SK-N-SH (cell line): ENCODE measurements around the gene TTC7B. TPM values are rescaled to one million over a fixed set of nuclear protein-coding genes. Genes with fewer than 3 reads are reported as not detected.

Experiments
- CTCF ChIA-PET: fragments of 300-600, 350-600 bp; formaldehyde crosslinking; extraction: SDS; loops from one replicate; lab custom pipeline; 2021; lab: Yijun Ruan, JAX
- POLR2A ChIA-PET: fragments of 350-600 bp; sonication (Branson Sonifier 250); formaldehyde crosslinking; extraction: SDS; loops from one replicate; lab custom pipeline; 2020; ENCODE audit warnings: antibody characterized with exemption, inconsistent platforms; lab: Yijun Ruan, JAX
- DNase-seq: peaks from one replicate; pipeline ENCODE4 v3.0.0; 2012
- H2AFZ ChIP-seq: fragments of 200-600 bp; sonication (generic); 2 replicates; pipeline ENCODE4 v1.8.1; 2016; ENCODE audit warnings: antibody characterized with exemption, mild to moderate bottlenecking, low read depth
- H3F3A ChIP-seq: fragments of 200-600 bp; sonication (generic); replicated peaks from 2 replicates; pipeline ENCODE3; 2016; ENCODE audit warnings: antibody characterized with exemption, mild to moderate bottlenecking; ENCODE audit not compliant: insufficient read depth
- H3K27ac ChIP-seq, 2 experiments: fragments of 200-500 bp in 1 of 2; fragments of 200-600 bp in 1 of 2; sonication (Bioruptor generic) in 1 of 2; sonication (generic), shearing (Covaris generic) in 1 of 2; 2 replicates each; pipeline versions ENCODE4 v1.5.1 to v1.6.1; 2014 to 2016; ENCODE audit warnings: low read depth in 2 of 2, inconsistent platforms in 1 of 2, low read length in 1 of 2, mild to moderate bottlenecking in 1 of 2, mixed read lengths in 1 of 2
- H3K27me3 ChIP-seq: fragments of 200-600 bp; sonication (generic), shearing (Covaris generic); 2 replicates; pipeline ENCODE4 v1.6.1; 2016; ENCODE audit warnings: mixed run types; ENCODE audit not compliant: insufficient read depth
- H3K36me3 ChIP-seq, 2 experiments: fragments of 200-500 bp in 1 of 2; fragments of 200-600 bp in 1 of 2; sonication (Bioruptor generic) in 1 of 2; sonication (generic) in 1 of 2; replicated peaks in 1 of 2; 2 replicates each; pipeline versions ENCODE3 to v1.5.1; 2014 to 2016; ENCODE audit warnings: low read length in 1 of 2, mild to moderate bottlenecking in 1 of 2; ENCODE audit not compliant: insufficient read depth in 2 of 2, control insufficient read depth in 1 of 2
- H3K4me1 ChIP-seq, 2 experiments: fragments of 200-500 bp in 1 of 2; fragments of 200-600 bp in 1 of 2; sonication (Bioruptor generic) in 1 of 2; sonication (generic), shearing (Covaris generic) in 1 of 2; 2 replicates each; pipeline versions ENCODE4 v1.5.1 to v1.6.1; 2014 to 2016; ENCODE audit warnings: low read depth in 1 of 2, low read length in 1 of 2, mixed run types in 1 of 2; ENCODE audit not compliant: insufficient read depth in 2 of 2, control insufficient read depth in 1 of 2
- H3K4me2 ChIP-seq: fragments of 200-600 bp; sonication (generic), shearing (Covaris generic); 2 replicates; pipeline ENCODE4 v1.6.1; 2017; ENCODE audit warnings: mixed run types
- H3K4me3 ChIP-seq, 2 experiments: fragments of 200-500 bp in 1 of 2; fragments of 200-600 bp in 1 of 2; sonication (Bioruptor generic) in 1 of 2; sonication (generic), shearing (Covaris generic) in 1 of 2; 2 replicates each; pipeline versions ENCODE4 v1.5.1 to v1.8.1; 2014 to 2016; ENCODE audit warnings: low read depth in 2 of 2, inconsistent platforms in 1 of 2, low read length in 1 of 2, mild to moderate bottlenecking in 1 of 2, mixed read lengths in 1 of 2, moderate library complexity in 1 of 2
- H3K79me2 ChIP-seq: fragments of 200-600 bp; sonication (generic); 2 replicates; pipeline ENCODE4 v1.8.1; 2017; ENCODE audit warnings: mild to moderate bottlenecking; ENCODE audit not compliant: insufficient read depth
- H3K9ac ChIP-seq: fragments of 200-600 bp; sonication (generic); 2 replicates; pipeline ENCODE4 v1.6.1; 2017; ENCODE audit warnings: mixed run types
- H3K9me2 ChIP-seq: fragments of 200-600 bp; sonication (generic); 2 replicates; pipeline ENCODE4 v1.6.1; 2017; ENCODE audit warnings: mixed run types
- H3K9me3 ChIP-seq: fragments of 200-600 bp; sonication (generic); 2 replicates; pipeline ENCODE4 v1.6.1; 2017; ENCODE audit warnings: mixed run types, mild to moderate bottlenecking, moderate library complexity
- H4K20me1 ChIP-seq: fragments of 200-600 bp; sonication (generic); 2 replicates; pipeline ENCODE4 v1.6.1; 2017; ENCODE audit warnings: mild to moderate bottlenecking, mixed run types; ENCODE audit not compliant: insufficient read depth
- CTCF ChIP-seq: fragments of 200-600 bp; sonication (generic); IDR thresholded peaks from 2 replicates; pipeline ENCODE4 v1.6.1; 2017; ENCODE audit warnings: antibody characterized with exemption, mild to moderate bottlenecking, moderate library complexity
- FOSL2 ChIP-seq: IDR thresholded peaks from 2 replicates; pipeline ENCODE4 v1.4.0; 2012; ENCODE audit warnings: low read depth, mild to moderate bottlenecking, moderate library complexity, borderline replicate concordance
- FOXJ3 ChIP-seq: sonication (generic); formaldehyde crosslinking; IDR thresholded peaks from 2 replicates; pipeline ENCODE4 v1.5.1; 2020; ENCODE audit warnings: mild to moderate bottlenecking, missing genetic modification reagents
- RAD21 ChIP-seq: IDR thresholded peaks from 2 replicates; pipeline ENCODE4 v1.6.1; 2012; ENCODE audit warnings: mild to moderate bottlenecking, low read length
- SIN3A ChIP-seq: IDR thresholded peaks from 2 replicates; pipeline ENCODE4 v1.6.1; 2012; ENCODE audit warnings: low read depth, mild to moderate bottlenecking, low read length, moderate library complexity, borderline replicate concordance
- WGBS: methylation state at CpG from one replicate; pipeline ENCODE4 v1.1.6; 2017; ENCODE audit warnings: low lambda C conversion rate; 5-methylcytosine and 5-hydroxymethylcytosine counted together
- polyA plus RNA-seq, 3 experiments: library from polyadenylated mRNA; depleted of rRNA; stranded (reverse); fragments of >200 nt; gene quantifications; 2 replicates each; pipeline ENCODE4 v1.2.3, GENCODE V29; 2012
- TF ChIP-seq, protein P1 (sequence below): fragments of 150-350 bp; IDR thresholded peaks from 2 replicates; pipeline ENCODE4 v1.6.1; 2016; ENCODE audit warnings: mild to moderate bottlenecking, low read depth, low read length

Gene TTC7B, protein sequence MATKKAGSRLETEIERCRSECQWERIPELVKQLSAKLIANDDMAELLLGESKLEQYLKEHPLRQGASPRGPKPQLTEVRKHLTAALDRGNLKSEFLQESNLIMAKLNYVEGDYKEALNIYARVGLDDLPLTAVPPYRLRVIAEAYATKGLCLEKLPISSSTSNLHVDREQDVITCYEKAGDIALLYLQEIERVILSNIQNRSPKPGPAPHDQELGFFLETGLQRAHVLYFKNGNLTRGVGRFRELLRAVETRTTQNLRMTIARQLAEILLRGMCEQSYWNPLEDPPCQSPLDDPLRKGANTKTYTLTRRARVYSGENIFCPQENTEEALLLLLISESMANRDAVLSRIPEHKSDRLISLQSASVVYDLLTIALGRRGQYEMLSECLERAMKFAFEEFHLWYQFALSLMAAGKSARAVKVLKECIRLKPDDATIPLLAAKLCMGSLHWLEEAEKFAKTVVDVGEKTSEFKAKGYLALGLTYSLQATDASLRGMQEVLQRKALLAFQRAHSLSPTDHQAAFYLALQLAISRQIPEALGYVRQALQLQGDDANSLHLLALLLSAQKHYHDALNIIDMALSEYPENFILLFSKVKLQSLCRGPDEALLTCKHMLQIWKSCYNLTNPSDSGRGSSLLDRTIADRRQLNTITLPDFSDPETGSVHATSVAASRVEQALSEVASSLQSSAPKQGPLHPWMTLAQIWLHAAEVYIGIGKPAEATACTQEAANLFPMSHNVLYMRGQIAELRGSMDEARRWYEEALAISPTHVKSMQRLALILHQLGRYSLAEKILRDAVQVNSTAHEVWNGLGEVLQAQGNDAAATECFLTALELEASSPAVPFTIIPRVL
- 42.5 and 43.1 TPM in 2 replicates for polyA plus RNA-seq (2012; rRNA removed)
- polyA plus RNA-seq (2012; cell fraction: cytosol; rRNA removed), result 36.2 and 41.2 TPM in 2 replicates
- polyA plus RNA-seq (2012; cell fraction: nucleus; rRNA removed), result 32.3 and 42.8 TPM in 2 replicates

GRCh38 chr14:90815822-90816662 lies at the start of gene TTC7B:
TSS of gene TTC7B (minus strand) at chr14:90816430. CDS start at chr14:90816295, 135 bp downstream.
- under 1% methylated on average over 11 of the region's 111 CpGs for WGBS
- Histone ChIP-seq H3K27me3 (no peaks in the 10 kb centered on the region), H3K9ac (peak within 1 kb of the TSS; percentile 76), H3K4me1 (peaks cover 10 to 14% of the 10 kb centered on the region in 2 experiments; a peak in 3 of 4 replicates), H3K9me3 (no peaks in the 10 kb centered on the region), H3K9me2 (no peaks in the 10 kb centered on the region), H3F3A (no peaks in the 10 kb centered on the region), H3K36me3 (no peaks in the 10 kb centered on the region), H2AFZ (peak within 1 kb of the TSS; percentile 56; the same call in 1 of the 2 replicates), H3K4me2 (peak within 1 kb of the TSS; percentile 98), H3K27ac (peak within 1 kb of the TSS in 1 of 2 experiments; percentile 68; a peak in 1 of 4 replicates), H3K79me2 (peaks cover 30% of the 10 kb centered on the region), H4K20me1 (no peaks in the 10 kb centered on the region), H3K4me3 (peak within 1 kb of the TSS; percentile 71 to 89)
- CTCF ChIA-PET, result interaction anchor here (0.8 to 2.5 kb wide), 6 partner anchors 11 to 45 kb away, joined by 3 to 10 read pairs (median 4); no protein-coding TSS in a partner anchor
- DNase-seq, result peak; percentile 99
- POLR2A ChIA-PET, result no interaction called here
- TF ChIP-seq FOXJ3 (CRISPR knock-in tag) (no peak), FOSL2 (no peak), RAD21 (no peak), CTCF (peak; percentile 17; the same call in 1 of the 2 replicates)

DNA sequence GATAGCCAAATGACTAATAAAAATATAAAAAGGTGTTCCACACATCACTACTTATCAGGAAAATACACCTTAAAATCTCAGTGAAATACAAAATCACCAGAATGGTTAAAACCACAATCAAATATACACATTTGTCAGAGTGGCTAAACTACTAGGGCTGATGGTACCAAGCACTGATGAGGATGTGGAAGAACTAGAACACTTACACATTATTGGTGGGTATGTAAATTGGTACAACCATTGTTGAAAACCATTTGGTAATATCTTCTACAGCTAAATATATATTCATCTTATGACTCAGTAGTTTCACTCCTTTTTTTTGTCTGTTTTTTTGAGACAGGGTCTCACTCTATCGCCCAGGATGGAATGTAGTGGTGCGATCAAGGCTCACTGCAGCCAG lies 48.5 kb upstream of the TTC7B start:
- Histone ChIP-seq H3K4me1 (no peaks in the 10 kb centered on the region), H3K27ac (no peak overlapping the region), H3F3A (no peaks in the 10 kb centered on the region), H3K79me2 (no peaks in the 10 kb centered on the region), H3K9ac (no peak overlapping the region), H3K36me3 (no peaks in the 10 kb centered on the region), H3K27me3 (no peaks in the 10 kb centered on the region), H3K4me2 (no peak overlapping the region), H3K4me3 (no peak overlapping the region), H3K9me2 (no peaks in the 10 kb centered on the region)
- no peak for DNase-seq
- ChIA-PET CTCF (interaction anchor here (1.7 kb wide), 1 partner anchor 17 kb away, joined by 5 read pairs; no protein-coding TSS in a partner anchor), POLR2A (no interaction called here)
- WGBS, result 98% methylated on average over 2 of the region's 2 CpGs
- TF ChIP-seq SIN3A, result no peak
- TF ChIP-seq FOSL2, result no peak
- TF ChIP-seq, protein P1, sequence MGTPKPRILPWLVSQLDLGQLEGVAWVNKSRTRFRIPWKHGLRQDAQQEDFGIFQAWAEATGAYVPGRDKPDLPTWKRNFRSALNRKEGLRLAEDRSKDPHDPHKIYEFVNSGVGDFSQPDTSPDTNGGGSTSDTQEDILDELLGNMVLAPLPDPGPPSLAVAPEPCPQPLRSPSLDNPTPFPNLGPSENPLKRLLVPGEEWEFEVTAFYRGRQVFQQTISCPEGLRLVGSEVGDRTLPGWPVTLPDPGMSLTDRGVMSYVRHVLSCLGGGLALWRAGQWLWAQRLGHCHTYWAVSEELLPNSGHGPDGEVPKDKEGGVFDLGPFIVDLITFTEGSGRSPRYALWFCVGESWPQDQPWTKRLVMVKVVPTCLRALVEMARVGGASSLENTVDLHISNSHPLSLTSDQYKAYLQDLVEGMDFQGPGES, result no peak
- TF ChIP-seq, all 33 proteins: peak for 0
- no peaks in the 10 kb centered on the region for H3K9me3 ChIP-seq
- H2AFZ ChIP-seq, result no peak overlapping the region
- H4K20me1 ChIP-seq, result no peaks in the 10 kb centered on the region
